Fibroblast of mammary gland (primary cell): ENCODE results near the gene GPR55.

Experiments used
- DNase-seq: peaks from one replicate; pipeline ENCODE4 v3.0.0-alpha.2; 2010; ENCODE audit warnings: low read depth
- H3K4me3 ChIP-seq: 2 replicates; pipeline ENCODE4 v1.5.1; 2011; ENCODE audit warnings: low read depth, mild to moderate bottlenecking, low read length, moderate library complexity; ENCODE audit not compliant: control insufficient read depth
- CTCF ChIP-seq: conservative IDR thresholded peaks from 2 replicates; pipeline ENCODE4 v1.5.1; 2011; ENCODE audit warnings: low read depth, low read length, inconsistent platforms; ENCODE audit not compliant: control insufficient read depth, insufficient read depth

The GPR55 gene

GRCh38 chr2:230929381-230930148 lies 4.5 kb upstream of the GPR55 start:
- no peak overlapping the region for H3K4me3 ChIP-seq
- no peak for DNase-seq
- TF ChIP-seq CTCF = no peak

GRCh38 chr2:230928701-230929380 lies 3.8 kb upstream of the GPR55 start:
- no peak for TF ChIP-seq CTCF
- no peak for DNase-seq
- H3K4me3 ChIP-seq = no peak overlapping the region

GRCh38 chr2:230927711-230928341 lies 2.8 kb upstream of the GPR55 start:
- H3K4me3 ChIP-seq = no peak overlapping the region
- TF ChIP-seq CTCF = no peak
- DNase-seq = no peak

GRCh38 chr2:230925879-230926765 lies 1.1 kb upstream of the GPR55 start:
- TF ChIP-seq CTCF = no peak
- DNase-seq = no peak
- H3K4me3 ChIP-seq = no peak overlapping the region

- H3K4me3 ChIP-seq = no peak overlapping the region
- no peak for DNase-seq
- TF ChIP-seq CTCF = no peak
Measured at GRCh38 chr2:230925443-230925878, 419 bp upstream of the GPR55 start.

GRCh38 chr2:230924092-230924469 lies 961 bp downstream of the GPR55 start:
- no peak overlapping the region for H3K4me3 ChIP-seq
- TF ChIP-seq CTCF = no peak
- no peak for DNase-seq
